ENCODE measurements around the gene P4HA1. TPM values are rescaled to one million over a fixed set of nuclear protein-coding genes. Genes with fewer than 3 reads are reported as not detected.

P4HA1 gene
- total RNA-seq, 1 experiment from 2014 or later: 46.5 TPM

- H3K4me3 Mint-ChIP-seq (ENCODE audit: unreplicated experiment): no peak overlapping the region
- peaks cover 24% of the 10 kb centered on the region for H3K9me3 Mint-ChIP-seq (ENCODE audit: unreplicated experiment)
- no peak overlapping the region for H3K27ac Mint-ChIP-seq (ENCODE audit: unreplicated experiment)
- Histone ChIP-seq H3K36me3 (ENCODE audit: control insufficient read depth, insufficient read depth, low read length) (peaks cover 3% of the 10 kb centered on the region), H3K27me3 (replicated peaks; ENCODE audit: control insufficient read depth, insufficient read depth, low read length) (no peaks in the 10 kb centered on the region), H3K9me3 (no peaks in the 10 kb centered on the region), H3K4me3 (ENCODE audit: low read depth, low read length) (no peak overlapping the region), H3K4me1 (no peaks in the 10 kb centered on the region)
- intact Hi-C loops (cut with micrococcal nuclease; ENCODE audit: unreplicated experiment): no loop called here
- TF ChIP-seq CTCF (IDR thresholded peaks at IDR 0.05; ENCODE audit: insufficient read depth in 1 of 2, low read depth in 1 of 2, low read length in 1 of 2, severe bottlenecking in 1 of 2, unreplicated experiment in 1 of 2): no peak
- ChIA-PET CTCF (no interaction called here), POLR2A (no interaction called here)
- DNase-seq: no peak
- no TSS peak for BruUV-seq (replicated peaks)
- peaks cover 23% of the 10 kb centered on the region for H3K36me3 Mint-ChIP-seq (ENCODE audit: insufficient read depth, unreplicated experiment)
- H3K4me1 Mint-ChIP-seq (ENCODE audit: low read depth, unreplicated experiment): no peaks in the 10 kb centered on the region
- H3K27me3 Mint-ChIP-seq (ENCODE audit: insufficient read depth, unreplicated experiment): no peaks in the 10 kb centered on the region
These were observed 75.6 kb downstream of the P4HA1 start for GRCh38 chr10:73021050-73021449.

GRCh38 chr10:73019100-73019499 is 77.6 kb downstream of the P4HA1 start:
- intact Hi-C loops (cut with micrococcal nuclease; ENCODE audit: unreplicated experiment): no loop called here
- ChIA-PET POLR2A (no interaction called here), CTCF (no interaction called here)
- no TSS peak for BruUV-seq (replicated peaks)
- peaks cover 3% of the 10 kb centered on the region for H3K36me3 ChIP-seq (ENCODE audit: control insufficient read depth, insufficient read depth, low read length)
- DNase-seq: no peak
- Mint-ChIP-seq H3K4me3 (ENCODE audit: unreplicated experiment) (no peak overlapping the region), H3K4me1 (ENCODE audit: low read depth, unreplicated experiment) (no peaks in the 10 kb centered on the region), H3K36me3 (ENCODE audit: insufficient read depth, unreplicated experiment) (peaks cover 30% of the 10 kb centered on the region), H3K27ac (ENCODE audit: unreplicated experiment) (no peak overlapping the region), H3K9me3 (ENCODE audit: unreplicated experiment) (peaks cover 24% of the 10 kb centered on the region), H3K27me3 (ENCODE audit: insufficient read depth, unreplicated experiment) (no peaks in the 10 kb centered on the region)
- TF ChIP-seq CTCF (IDR thresholded peaks at IDR 0.05; ENCODE audit: insufficient read depth in 1 of 2, low read depth in 1 of 2, low read length in 1 of 2, severe bottlenecking in 1 of 2, unreplicated experiment in 1 of 2): no peak
- no peak overlapping the region for H3K4me3 ChIP-seq (ENCODE audit: low read depth, low read length)
- no peaks in the 10 kb centered on the region for H3K27me3 ChIP-seq (replicated peaks; ENCODE audit: control insufficient read depth, insufficient read depth, low read length)
- H3K9me3 ChIP-seq: no peaks in the 10 kb centered on the region
- no peaks in the 10 kb centered on the region for H3K4me1 ChIP-seq

GRCh38 chr10:73018632-73019031 is 78.0 kb downstream of the P4HA1 start:
- Histone ChIP-seq H3K36me3 (ENCODE audit: control insufficient read depth, insufficient read depth, low read length) (peaks cover 3% of the 10 kb centered on the region), H3K4me3 (ENCODE audit: low read depth, low read length) (no peak overlapping the region), H3K9me3 (no peaks in the 10 kb centered on the region), H3K27me3 (replicated peaks; ENCODE audit: control insufficient read depth, insufficient read depth, low read length) (no peaks in the 10 kb centered on the region), H3K4me1 (no peaks in the 10 kb centered on the region)
- no peak for DNase-seq
- POLR2A ChIA-PET: no interaction called here
- Mint-ChIP-seq H3K4me3 (ENCODE audit: unreplicated experiment) (no peak overlapping the region), H3K9me3 (ENCODE audit: unreplicated experiment) (peaks cover 24% of the 10 kb centered on the region), H3K27ac (ENCODE audit: unreplicated experiment) (no peak overlapping the region), H3K4me1 (ENCODE audit: low read depth, unreplicated experiment) (no peaks in the 10 kb centered on the region), H3K36me3 (ENCODE audit: insufficient read depth, unreplicated experiment) (peaks cover 30% of the 10 kb centered on the region), H3K27me3 (ENCODE audit: insufficient read depth, unreplicated experiment) (no peaks in the 10 kb centered on the region)
- TF ChIP-seq CTCF (IDR thresholded peaks at IDR 0.05; ENCODE audit: insufficient read depth in 1 of 2, low read depth in 1 of 2, low read length in 1 of 2, severe bottlenecking in 1 of 2, unreplicated experiment in 1 of 2): no peak
- intact Hi-C loops (cut with micrococcal nuclease; ENCODE audit: unreplicated experiment): no loop called here
- no TSS peak for BruUV-seq (replicated peaks)
- CTCF ChIA-PET: no interaction called here

All from Caco-2 (cell line).